ENCODE results near the gene PRR7. TPM values are rescaled to one million over a fixed set of nuclear protein-coding genes. Genes with fewer than 3 reads are reported as not detected.

Gene PRR7
- total and polyA plus RNA-seq, 2 of the 13 experiments (the other 11 are each of a cell fraction or from before 2014, with no cell fraction given), result 4.8 to 5.0 TPM

DNA sequence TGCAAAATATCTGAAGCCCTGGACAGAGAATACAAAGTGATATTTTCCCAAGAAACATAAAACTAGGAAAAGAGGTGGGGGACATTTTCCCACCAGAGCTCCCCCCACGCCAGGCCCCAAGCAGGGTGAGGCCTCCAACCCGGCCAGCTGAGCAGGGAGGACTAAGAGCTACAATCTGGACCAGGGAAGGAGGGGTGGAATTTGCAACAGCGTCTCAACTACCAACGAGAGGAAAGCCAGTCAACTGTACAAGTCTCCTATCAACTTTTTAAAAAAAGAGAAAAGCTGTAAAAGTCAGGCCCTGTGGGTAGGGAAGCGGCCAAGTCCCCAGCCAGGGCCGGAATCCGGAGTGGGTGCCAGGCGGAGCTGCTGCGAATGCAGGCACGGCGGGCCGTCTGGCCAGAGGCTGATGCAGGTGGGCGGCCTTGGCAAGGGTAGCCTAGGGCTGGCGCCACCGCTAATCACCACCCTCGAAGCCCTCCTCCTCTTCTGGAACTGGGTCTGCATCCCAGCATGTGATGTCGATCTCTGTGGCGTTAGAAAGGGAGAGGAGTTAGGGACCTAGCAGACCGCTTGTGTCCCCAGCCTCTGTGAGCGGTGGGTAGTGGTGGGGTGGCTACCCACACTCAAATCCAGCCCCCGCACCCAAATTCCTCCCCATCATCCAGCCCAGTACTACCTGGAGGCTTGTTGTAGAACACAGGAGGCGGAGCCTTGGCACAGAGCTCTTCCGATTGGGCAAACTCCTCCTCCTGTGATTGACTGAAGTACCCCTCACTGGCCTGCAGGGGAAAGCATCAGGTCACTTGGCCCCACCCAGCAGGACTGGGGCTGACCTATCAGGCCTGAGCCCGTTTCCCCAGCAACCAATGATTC, 10.6 kb downstream of the PRR7 start (continued):
- TF ChIP-seq, protein P1, sequence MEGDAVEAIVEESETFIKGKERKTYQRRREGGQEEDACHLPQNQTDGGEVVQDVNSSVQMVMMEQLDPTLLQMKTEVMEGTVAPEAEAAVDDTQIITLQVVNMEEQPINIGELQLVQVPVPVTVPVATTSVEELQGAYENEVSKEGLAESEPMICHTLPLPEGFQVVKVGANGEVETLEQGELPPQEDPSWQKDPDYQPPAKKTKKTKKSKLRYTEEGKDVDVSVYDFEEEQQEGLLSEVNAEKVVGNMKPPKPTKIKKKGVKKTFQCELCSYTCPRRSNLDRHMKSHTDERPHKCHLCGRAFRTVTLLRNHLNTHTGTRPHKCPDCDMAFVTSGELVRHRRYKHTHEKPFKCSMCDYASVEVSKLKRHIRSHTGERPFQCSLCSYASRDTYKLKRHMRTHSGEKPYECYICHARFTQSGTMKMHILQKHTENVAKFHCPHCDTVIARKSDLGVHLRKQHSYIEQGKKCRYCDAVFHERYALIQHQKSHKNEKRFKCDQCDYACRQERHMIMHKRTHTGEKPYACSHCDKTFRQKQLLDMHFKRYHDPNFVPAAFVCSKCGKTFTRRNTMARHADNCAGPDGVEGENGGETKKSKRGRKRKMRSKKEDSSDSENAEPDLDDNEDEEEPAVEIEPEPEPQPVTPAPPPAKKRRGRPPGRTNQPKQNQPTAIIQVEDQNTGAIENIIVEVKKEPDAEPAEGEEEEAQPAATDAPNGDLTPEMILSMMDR (CRISPR knock-in tag; IDR thresholded peaks at IDR 0.05), result peak; percentile 54
- TF ChIP-seq, protein P2, sequence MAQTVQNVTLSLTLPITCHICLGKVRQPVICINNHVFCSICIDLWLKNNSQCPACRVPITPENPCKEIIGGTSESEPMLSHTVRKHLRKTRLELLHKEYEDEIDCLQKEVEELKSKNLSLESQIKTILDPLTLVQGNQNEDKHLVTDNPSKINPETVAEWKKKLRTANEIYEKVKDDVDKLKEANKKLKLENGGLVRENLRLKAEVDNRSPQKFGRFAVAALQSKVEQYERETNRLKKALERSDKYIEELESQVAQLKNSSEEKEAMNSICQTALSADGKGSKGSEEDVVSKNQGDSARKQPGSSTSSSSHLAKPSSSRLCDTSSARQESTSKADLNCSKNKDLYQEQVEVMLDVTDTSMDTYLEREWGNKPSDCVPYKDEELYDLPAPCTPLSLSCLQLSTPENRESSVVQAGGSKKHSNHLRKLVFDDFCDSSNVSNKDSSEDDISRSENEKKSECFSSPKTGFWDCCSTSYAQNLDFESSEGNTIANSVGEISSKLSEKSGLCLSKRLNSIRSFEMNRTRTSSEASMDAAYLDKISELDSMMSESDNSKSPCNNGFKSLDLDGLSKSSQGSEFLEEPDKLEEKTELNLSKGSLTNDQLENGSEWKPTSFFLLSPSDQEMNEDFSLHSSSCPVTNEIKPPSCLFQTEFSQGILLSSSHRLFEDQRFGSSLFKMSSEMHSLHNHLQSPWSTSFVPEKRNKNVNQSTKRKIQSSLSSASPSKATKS (CRISPR knock-in tag; IDR thresholded peaks at IDR 0.05), result no peak
- TF ChIP-seq, protein P3, sequence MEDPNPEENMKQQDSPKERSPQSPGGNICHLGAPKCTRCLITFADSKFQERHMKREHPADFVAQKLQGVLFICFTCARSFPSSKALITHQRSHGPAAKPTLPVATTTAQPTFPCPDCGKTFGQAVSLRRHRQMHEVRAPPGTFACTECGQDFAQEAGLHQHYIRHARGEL (CRISPR knock-in tag; IDR thresholded peaks at IDR 0.05), result no peak
- TF ChIP-seq RFX3 (CRISPR knock-in tag; IDR thresholded peaks at IDR 0.05), result peak; percentile 87
- TF ChIP-seq ZFP62 (CRISPR knock-in tag; IDR thresholded peaks at IDR 0.05), result no peak
- TF ChIP-seq, protein P4, sequence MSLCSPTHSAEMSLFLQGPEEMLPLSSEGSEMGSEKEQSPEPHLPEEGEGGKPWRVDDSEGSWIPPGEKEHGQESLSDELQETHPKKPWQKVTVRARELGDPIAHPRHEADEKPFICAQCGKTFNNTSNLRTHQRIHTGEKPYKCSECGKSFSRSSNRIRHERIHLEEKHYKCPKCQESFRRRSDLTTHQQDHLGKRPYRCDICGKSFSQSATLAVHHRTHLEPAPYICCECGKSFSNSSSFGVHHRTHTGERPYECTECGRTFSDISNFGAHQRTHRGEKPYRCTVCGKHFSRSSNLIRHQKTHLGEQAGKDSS (CRISPR knock-in tag; IDR thresholded peaks at IDR 0.05; ENCODE audit: borderline replicate concordance, low read depth), result no peak
- no peak for TF ChIP-seq ZNF761 (CRISPR knock-in tag; conservative IDR thresholded peaks at IDR 0.05)
- TF ChIP-seq, protein P5, sequence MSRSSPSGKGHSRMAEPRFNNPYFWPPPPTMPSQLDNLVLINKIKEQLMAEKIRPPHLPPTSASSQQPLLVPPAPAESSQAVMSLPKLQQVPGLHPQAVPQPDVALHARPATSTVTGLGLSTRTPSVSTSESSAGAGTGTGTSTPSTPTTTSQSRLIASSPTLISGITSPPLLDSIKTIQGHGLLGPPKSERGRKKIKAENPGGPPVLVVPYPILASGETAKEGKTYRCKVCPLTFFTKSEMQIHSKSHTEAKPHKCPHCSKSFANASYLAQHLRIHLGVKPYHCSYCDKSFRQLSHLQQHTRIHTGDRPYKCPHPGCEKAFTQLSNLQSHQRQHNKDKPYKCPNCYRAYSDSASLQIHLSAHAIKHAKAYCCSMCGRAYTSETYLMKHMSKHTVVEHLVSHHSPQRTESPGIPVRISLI (CRISPR knock-in tag; IDR thresholded peaks at IDR 0.05; ENCODE audit: borderline replicate concordance), result no peak
- peak; percentile 82 for TF ChIP-seq NFYB (CRISPR knock-in tag; IDR thresholded peaks at IDR 0.05)

Data from HepG2 (cell line).